Fibroblast of villous mesenchyme (primary cell): ENCODE measurements around the gene BEGAIN. TPM values are rescaled to one million over a fixed set of nuclear protein-coding genes. Genes with fewer than 3 reads are reported as not detected.

Source experiments
- DNase-seq: peaks from one replicate; pipeline ENCODE4 v3.0.0-alpha.2; 2010; ENCODE audit warnings: low read depth
- H3K4me3 ChIP-seq: 2 replicates; pipeline ENCODE4 v1.5.1; 2011; ENCODE audit warnings: low read depth, mild to moderate bottlenecking, low read length
- CTCF ChIP-seq: IDR thresholded peaks from 2 replicates; pipeline ENCODE4 v1.5.1; 2012; ENCODE audit warnings: low read depth, mild to moderate bottlenecking, low read length; ENCODE audit not compliant: insufficient read depth
- total RNA-seq: library from RNA; depleted of rRNA; stranded (reverse); fragments of >200 nt; gene quantifications from 2 replicates; pipeline ENCODE4 v1.2.3, GENCODE V29; 2012

Gene BEGAIN
- total RNA-seq, 1 donor, result not detected

GRCh38 chr14:100609331-100609870 lies 22.2 kb upstream of the BEGAIN start:
- no peak for TF ChIP-seq CTCF
- DNase-seq, result no peak
- no peak overlapping the region for H3K4me3 ChIP-seq

GRCh38 chr14:100608586-100609330 lies 21.5 kb upstream of the BEGAIN start:
- no peak overlapping the region for H3K4me3 ChIP-seq
- TF ChIP-seq CTCF, result no peak
- DNase-seq, result no peak

- DNase-seq, result no peak
- TF ChIP-seq CTCF, result no peak
- H3K4me3 ChIP-seq, result no peak overlapping the region
Measured at GRCh38 chr14:100608064-100608463, 20.8 kb upstream of the BEGAIN start.

- no peak for DNase-seq
- TF ChIP-seq CTCF, result no peak
- no peak overlapping the region for H3K4me3 ChIP-seq
Measured at GRCh38 chr14:100607611-100607956, 20.4 kb upstream of the BEGAIN start.

GRCh38 chr14:100606687-100607610 lies 19.7 kb upstream of the BEGAIN start:
- DNase-seq, result no peak
- TF ChIP-seq CTCF, result no peak
- no peak overlapping the region for H3K4me3 ChIP-seq

- no peak for DNase-seq
- TF ChIP-seq CTCF, result no peak
- no peak overlapping the region for H3K4me3 ChIP-seq
Measured at GRCh38 chr14:100605706-100606686, 18.8 kb upstream of the BEGAIN start.
